ENCODE measurements around the gene RASA3. TPM values are rescaled to one million over a fixed set of nuclear protein-coding genes. Genes with fewer than 3 reads are reported as not detected.

The RASA3 gene
- total and polyA plus RNA-seq, 2 of the 8 experiments (the other 6 are each of a cell fraction or from before 2014, with no cell fraction given): 7.5 to 21.9 TPM

DNA sequence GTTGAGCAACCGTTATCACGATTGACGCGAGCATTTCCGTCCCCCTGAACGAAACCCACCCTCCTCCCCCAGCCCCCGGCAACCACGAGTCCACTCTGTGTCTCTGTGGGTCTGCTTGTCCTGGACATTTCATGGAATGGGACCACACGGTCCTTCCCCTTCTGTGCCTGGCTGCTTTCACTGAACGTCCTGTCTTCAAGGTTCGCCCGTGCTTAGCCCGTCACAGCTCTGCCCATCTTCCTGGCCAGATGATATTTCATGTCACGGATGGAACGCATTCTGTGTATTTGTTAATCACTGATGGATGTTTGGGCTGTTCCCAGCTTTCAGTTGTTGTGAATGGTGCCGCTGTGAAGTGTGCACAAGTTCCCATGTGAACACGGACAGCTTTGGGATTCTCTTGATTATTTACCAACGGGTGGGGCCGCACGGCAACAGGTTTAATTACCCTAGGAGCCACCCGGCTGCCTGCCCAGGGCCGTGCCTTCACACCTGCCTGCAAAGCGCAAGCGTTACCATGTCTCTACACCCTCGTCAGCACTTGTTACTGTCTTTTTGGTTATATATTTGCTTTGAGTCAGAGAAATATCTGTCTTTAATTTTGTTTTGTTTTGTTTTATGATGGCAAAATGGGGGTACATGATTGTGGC, 42.5 kb downstream of the RASA3 start:
- no peak overlapping the region for H2AFZ ChIP-seq (ENCODE audit: low read length)
- TF ChIP-seq CHD1 (IDR thresholded peaks at IDR 0.05; ENCODE audit: low read depth, low read length) (no peak), CEBPB (IDR thresholded peaks at IDR 0.05; ENCODE audit: low read depth, low read length) (no peak), BCL11A (IDR thresholded peaks at IDR 0.05; ENCODE audit: low read depth in 2 of 2, low read length in 2 of 2) (no peak), SRF (IDR thresholded peaks at IDR 0.05; ENCODE audit: low read depth, low read length) (no peak), CTBP2 (IDR thresholded peaks at IDR 0.05; ENCODE audit: borderline replicate concordance, insufficient read depth, insufficient read length, low read length) (no peak), SIN3A (conservative IDR thresholded peaks at IDR 0.05 in 1 of 2, IDR thresholded peaks at IDR 0.05 in 1 of 2; ENCODE audit: low read depth in 1 of 2, low read length in 2 of 2) (no peak), SP4 (IDR thresholded peaks at IDR 0.05; ENCODE audit: low read length) (no peak), JUN (IDR thresholded peaks at IDR 0.05; ENCODE audit: low read depth, low read length) (no peak), PHF8 (conservative IDR thresholded peaks at IDR 0.05; ENCODE audit: low read depth, low read length) (no peak), ASH2L (IDR thresholded peaks at IDR 0.05; ENCODE audit: low read length) (no peak)
- CTCF ChIA-PET (ENCODE audit: partially characterized antibody): interaction anchor here (1.5 to 2.1 kb wide), 2 partner anchors 9 to 21 kb away, joined by 3 to 5 read pairs; no protein-coding TSS in a partner anchor
- no peaks in the 10 kb centered on the region for H3K23me2 ChIP-seq (ENCODE audit: low read depth, low read length)
- peaks cover 2 to 13% (median 7%) of the 10 kb centered on the region in 4 experiments for H3K4me1 ChIP-seq (replicated peaks in 1 of 4; ENCODE audit: control insufficient read depth in 3 of 4, insufficient read depth in 4 of 4, low read length in 3 of 4)
- no peaks in the 10 kb centered on the region for H4K20me1 ChIP-seq (replicated peaks in 1 of 2; ENCODE audit: control insufficient read depth in 1 of 2, insufficient read depth in 2 of 2, low read length in 2 of 2)
- no peak overlapping the region; a peak in 1 of 4 replicates for H3K4me2 ChIP-seq (ENCODE audit: insufficient read depth in 1 of 2, low read depth in 2 of 2, low read length in 2 of 2)
- H4K8ac ChIP-seq (ENCODE audit: extremely low read depth, insufficient read depth, low read length): no peak overlapping the region
- H3K4me3 ChIP-seq (ENCODE audit: extremely low read depth in 1 of 4, insufficient read depth in 2 of 4, low read depth in 3 of 4, low read length in 4 of 4): no peak overlapping the region
- H3K23ac ChIP-seq (ENCODE audit: insufficient read length): no peak overlapping the region
- no peak for DNase-seq (ENCODE audit: low read depth in 1 of 2, low spot score in 2 of 2)
- FAIRE-seq: no peak
- peak overlapping the region; percentile 37; the same call in 1 of the 2 replicates for H2BK15ac ChIP-seq (ENCODE audit: low read length)
- H3K9me3 ChIP-seq (ENCODE audit: insufficient read depth in 2 of 2, low read depth in 1 of 2, low read length in 1 of 2): peaks cover 0 to 8% of the 10 kb centered on the region in 2 experiments; a peak in 1 of 4 replicates
- H2BK5ac ChIP-seq (ENCODE audit: low read depth, low read length): no peak overlapping the region
- H3K27ac ChIP-seq (ENCODE audit: low read depth, low read length): no peak overlapping the region; the same call in 1 of the 2 replicates
- H3K27me3 ChIP-seq (replicated peaks in 1 of 4; ENCODE audit: control insufficient read depth in 3 of 4, extremely low read depth in 1 of 4, insufficient read depth in 3 of 4, low read length in 3 of 4): peaks cover 0 to 6% (median 3%) of the 10 kb centered on the region in 4 experiments; a peak in 3 of 7 replicates
- no peaks in the 10 kb centered on the region; the same call in 1 of the 2 replicates for H3K79me1 ChIP-seq (ENCODE audit: low read depth, low read length)
- no peak overlapping the region; the same call in 1 of the 2 replicates for H2AK5ac ChIP-seq (ENCODE audit: low read depth, low read length)
- peak overlapping the region; percentile 19; the same call in 1 of the 2 replicates for H3K18ac ChIP-seq (ENCODE audit: extremely low read depth, low read length)
- 0 out of 2 replicates have a peak overlapping the region, but pooled peaks have one; percentile 68 for H2BK12ac ChIP-seq (ENCODE audit: low read depth, low read length)
- POLR2A ChIA-PET (ENCODE audit: partially characterized antibody): interaction anchor here (1.6 kb wide), 1 partner anchor 19 kb away, joined by 5 read pairs; no protein-coding TSS in a partner anchor
- H3K56ac ChIP-seq (replicated peaks; ENCODE audit: insufficient read length, low read depth, low read length): no peak overlapping the region
- no peak overlapping the region for H2BK20ac ChIP-seq (ENCODE audit: low read length)
- H3K14ac ChIP-seq (ENCODE audit: insufficient read length): no peak overlapping the region
- H3K36me3 ChIP-seq (ENCODE audit: control insufficient read depth in 2 of 4, insufficient read depth in 4 of 4, low read length in 3 of 4): no peaks in the 10 kb centered on the region
- peak overlapping the region; percentile 80 for H4K91ac ChIP-seq (replicated peaks; ENCODE audit: insufficient read length, low read length)
- WGBS, 2 experiments (ENCODE audit: extremely low coverage in 1 of 2, insufficient coverage in 1 of 2, insufficient read length in 1 of 2, insufficient replicate concordance in 2 of 2, low coverage in 1 of 2, low lambda C conversion rate in 2 of 2, missing lambda C conversion rate in 1 of 2): 87% methylated on average over 17 of the region's 25 CpGs; no CpG with 5 or more reads in 1 of the 2 experiments
- no peak overlapping the region for H2BK120ac ChIP-seq (replicated peaks; ENCODE audit: low read depth, low read length)
- H4K5ac ChIP-seq (ENCODE audit: insufficient read length, low read depth, low read length): peak overlapping the region; percentile 6
- H3K9ac ChIP-seq (replicated peaks in 1 of 4; ENCODE audit: extremely low read depth in 1 of 4, low read depth in 3 of 4, low read length in 3 of 4): no peak overlapping the region; a peak in 1 of 7 replicates
- H3K4ac ChIP-seq (replicated peaks; ENCODE audit: insufficient read length, low read depth, low read length): peak overlapping the region; percentile 9
- peaks cover 0 to 6% of the 10 kb centered on the region in 2 experiments; a peak in 1 of 4 replicates for H3K79me2 ChIP-seq (ENCODE audit: control insufficient read depth in 1 of 2, insufficient read depth in 2 of 2, low read length in 2 of 2)
